ENCODE results near the gene FOSL2. TPM values are rescaled to one million over a fixed set of nuclear protein-coding genes. Genes with fewer than 3 reads are reported as not detected.
A peak's percentile ranks its signal among the peaks of the same experiment; 100 is the strongest.

Gene FOSL2
- total RNA-seq, 1 experiment from 2014 or later, result 44.8 TPM

DNA sequence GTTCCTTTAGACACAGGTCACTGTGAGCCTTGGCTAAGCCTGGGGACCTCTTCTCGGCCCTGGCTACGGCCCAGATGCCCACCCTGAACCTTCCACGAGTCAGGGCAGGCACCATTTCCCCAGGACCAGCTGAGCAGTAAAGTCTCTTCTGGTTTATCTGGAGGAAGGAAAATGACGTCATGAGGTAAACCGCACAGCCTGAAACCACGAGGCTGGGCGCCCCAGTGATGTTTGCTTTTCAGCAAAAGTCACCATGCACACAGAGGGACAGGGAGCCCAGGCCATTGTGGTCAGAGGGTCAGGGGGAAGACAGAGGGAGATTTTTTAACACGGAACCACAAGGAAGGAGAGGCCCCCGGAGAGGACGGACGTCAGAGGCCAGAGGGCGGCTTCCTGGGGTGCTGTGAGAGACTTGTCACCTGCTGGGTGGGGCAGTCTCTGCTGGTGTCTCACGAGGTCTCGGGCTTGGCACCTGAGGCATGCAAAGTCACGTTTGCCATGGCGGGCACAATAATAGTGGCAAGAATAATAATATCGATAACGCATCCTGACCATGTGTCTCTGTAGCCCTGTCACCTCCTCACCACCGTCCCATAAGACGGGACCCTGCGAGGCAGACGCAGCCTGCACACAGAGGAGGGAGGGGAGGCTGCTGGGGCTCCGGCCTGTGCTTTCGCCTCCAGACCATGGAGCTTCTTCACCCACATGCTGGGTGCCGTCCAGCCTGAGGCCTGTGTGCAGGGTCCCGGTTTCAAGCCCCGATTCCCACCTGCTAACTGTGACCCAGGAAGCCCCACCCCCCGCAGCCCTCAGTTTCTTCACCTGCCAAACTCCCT is 33.2 kb upstream of the FOSL2 start:
- no peak for DNase-seq (ENCODE audit: low read depth, low spot score)
- Histone ChIP-seq H3K27ac (ENCODE audit: low read depth, low read length) (no peak overlapping the region), H3K27me3 (ENCODE audit: insufficient read depth, low read length) (no peaks in the 10 kb centered on the region), H3K9ac (ENCODE audit: low read length) (no peak overlapping the region), H3K9me2 (ENCODE audit: insufficient read depth) (no peaks in the 10 kb centered on the region), H4K20me1 (ENCODE audit: insufficient read depth) (no peaks in the 10 kb centered on the region), H3K79me2 (ENCODE audit: insufficient read depth, low read length) (no peaks in the 10 kb centered on the region), H3K4me2 (ENCODE audit: low read length) (peak overlapping the region; percentile 30; the same call in 1 of the 2 replicates), H2AFZ (ENCODE audit: low read depth, low read length, poor library complexity, severe bottlenecking) (no peak overlapping the region), H3K36me3 (ENCODE audit: control insufficient read depth in 1 of 2, insufficient read depth in 2 of 2, low read length in 2 of 2) (no peaks in the 10 kb centered on the region), H3K4me3 (replicated peaks in 1 of 2; ENCODE audit: low read depth in 1 of 2, low read length in 2 of 2) (no peak overlapping the region), H3K9me3 (ENCODE audit: control insufficient read depth in 1 of 2, insufficient read depth in 1 of 2, low read depth in 1 of 2, low read length in 2 of 2) (no peaks in the 10 kb centered on the region), H3K4me1 (ENCODE audit: control insufficient read depth in 1 of 2, insufficient read depth in 2 of 2, low read length in 2 of 2) (peaks cover 7 to 52% of the 10 kb centered on the region in 2 experiments; a peak in 3 of 4 replicates)
- intact Hi-C loops (cut with micrococcal nuclease), result no loop called here
- ChIA-PET POLR2A (no interaction called here), CTCF (no interaction called here), RAD21 (ENCODE audit: low non-redundant PET in 1 of 2, low total read pairs in 2 of 2, uncharacterized antibody in 2 of 2, unreplicated experiment in 2 of 2) (no interaction called here)
- no TSS peak for BruUV-seq (replicated peaks)
- ATAC-seq, result peak; percentile 43
- TF ChIP-seq FOSL1 (IDR thresholded peaks at IDR 0.05; ENCODE audit: low read depth) (no peak), ZFX (IDR thresholded peaks at IDR 0.05) (no peak), TCF7L2 (IDR thresholded peaks at IDR 0.05; ENCODE audit: borderline replicate concordance, extremely low read depth, insufficient read depth, insufficient read length) (no peak), POLR2A (IDR thresholded peaks at IDR 0.05; ENCODE audit: borderline replicate concordance, extremely low read depth, insufficient read depth, insufficient read length) (no peak), POLR2AphosphoS5 (IDR thresholded peaks at IDR 0.05; ENCODE audit: low read depth, low read length) (no peak), JUND (IDR thresholded peaks at IDR 0.05) (no peak), EZH2 (IDR thresholded peaks at IDR 0.05) (no peak), CEBPB (IDR thresholded peaks at IDR 0.05; ENCODE audit: low read depth) (no peak), EGR1 (IDR thresholded peaks at IDR 0.05; ENCODE audit: low read depth) (no peak), ZNF274 (IDR thresholded peaks at IDR 0.05; ENCODE audit: low read depth, low read length) (no peak), SRF (IDR thresholded peaks at IDR 0.05; ENCODE audit: low read depth) (no peak), SP1 (IDR thresholded peaks at IDR 0.05; ENCODE audit: low read depth) (no peak), SIN3A (IDR thresholded peaks at IDR 0.05; ENCODE audit: low read depth) (no peak), YY1 (IDR thresholded peaks at IDR 0.05; ENCODE audit: extremely low read depth, insufficient replicate concordance, low read depth, low read length) (no peak)
- TF ChIP-seq, protein P1, sequence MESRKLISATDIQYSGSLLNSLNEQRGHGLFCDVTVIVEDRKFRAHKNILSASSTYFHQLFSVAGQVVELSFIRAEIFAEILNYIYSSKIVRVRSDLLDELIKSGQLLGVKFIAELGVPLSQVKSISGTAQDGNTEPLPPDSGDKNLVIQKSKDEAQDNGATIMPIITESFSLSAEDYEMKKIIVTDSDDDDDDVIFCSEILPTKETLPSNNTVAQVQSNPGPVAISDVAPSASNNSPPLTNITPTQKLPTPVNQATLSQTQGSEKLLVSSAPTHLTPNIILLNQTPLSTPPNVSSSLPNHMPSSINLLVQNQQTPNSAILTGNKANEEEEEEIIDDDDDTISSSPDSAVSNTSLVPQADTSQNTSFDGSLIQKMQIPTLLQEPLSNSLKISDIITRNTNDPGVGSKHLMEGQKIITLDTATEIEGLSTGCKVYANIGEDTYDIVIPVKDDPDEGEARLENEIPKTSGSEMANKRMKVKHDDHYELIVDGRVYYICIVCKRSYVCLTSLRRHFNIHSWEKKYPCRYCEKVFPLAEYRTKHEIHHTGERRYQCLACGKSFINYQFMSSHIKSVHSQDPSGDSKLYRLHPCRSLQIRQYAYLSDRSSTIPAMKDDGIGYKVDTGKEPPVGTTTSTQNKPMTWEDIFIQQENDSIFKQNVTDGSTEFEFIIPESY (IDR thresholded peaks at IDR 0.05; ENCODE audit: extremely low read depth, insufficient replicate concordance, low read length), result no peak
- TF ChIP-seq, protein P2, sequence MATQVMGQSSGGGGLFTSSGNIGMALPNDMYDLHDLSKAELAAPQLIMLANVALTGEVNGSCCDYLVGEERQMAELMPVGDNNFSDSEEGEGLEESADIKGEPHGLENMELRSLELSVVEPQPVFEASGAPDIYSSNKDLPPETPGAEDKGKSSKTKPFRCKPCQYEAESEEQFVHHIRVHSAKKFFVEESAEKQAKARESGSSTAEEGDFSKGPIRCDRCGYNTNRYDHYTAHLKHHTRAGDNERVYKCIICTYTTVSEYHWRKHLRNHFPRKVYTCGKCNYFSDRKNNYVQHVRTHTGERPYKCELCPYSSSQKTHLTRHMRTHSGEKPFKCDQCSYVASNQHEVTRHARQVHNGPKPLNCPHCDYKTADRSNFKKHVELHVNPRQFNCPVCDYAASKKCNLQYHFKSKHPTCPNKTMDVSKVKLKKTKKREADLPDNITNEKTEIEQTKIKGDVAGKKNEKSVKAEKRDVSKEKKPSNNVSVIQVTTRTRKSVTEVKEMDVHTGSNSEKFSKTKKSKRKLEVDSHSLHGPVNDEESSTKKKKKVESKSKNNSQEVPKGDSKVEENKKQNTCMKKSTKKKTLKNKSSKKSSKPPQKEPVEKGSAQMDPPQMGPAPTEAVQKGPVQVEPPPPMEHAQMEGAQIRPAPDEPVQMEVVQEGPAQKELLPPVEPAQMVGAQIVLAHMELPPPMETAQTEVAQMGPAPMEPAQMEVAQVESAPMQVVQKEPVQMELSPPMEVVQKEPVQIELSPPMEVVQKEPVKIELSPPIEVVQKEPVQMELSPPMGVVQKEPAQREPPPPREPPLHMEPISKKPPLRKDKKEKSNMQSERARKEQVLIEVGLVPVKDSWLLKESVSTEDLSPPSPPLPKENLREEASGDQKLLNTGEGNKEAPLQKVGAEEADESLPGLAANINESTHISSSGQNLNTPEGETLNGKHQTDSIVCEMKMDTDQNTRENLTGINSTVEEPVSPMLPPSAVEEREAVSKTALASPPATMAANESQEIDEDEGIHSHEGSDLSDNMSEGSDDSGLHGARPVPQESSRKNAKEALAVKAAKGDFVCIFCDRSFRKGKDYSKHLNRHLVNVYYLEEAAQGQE (IDR thresholded peaks at IDR 0.05; ENCODE audit: low read depth), result no peak
- TF ChIP-seq, protein P3, sequence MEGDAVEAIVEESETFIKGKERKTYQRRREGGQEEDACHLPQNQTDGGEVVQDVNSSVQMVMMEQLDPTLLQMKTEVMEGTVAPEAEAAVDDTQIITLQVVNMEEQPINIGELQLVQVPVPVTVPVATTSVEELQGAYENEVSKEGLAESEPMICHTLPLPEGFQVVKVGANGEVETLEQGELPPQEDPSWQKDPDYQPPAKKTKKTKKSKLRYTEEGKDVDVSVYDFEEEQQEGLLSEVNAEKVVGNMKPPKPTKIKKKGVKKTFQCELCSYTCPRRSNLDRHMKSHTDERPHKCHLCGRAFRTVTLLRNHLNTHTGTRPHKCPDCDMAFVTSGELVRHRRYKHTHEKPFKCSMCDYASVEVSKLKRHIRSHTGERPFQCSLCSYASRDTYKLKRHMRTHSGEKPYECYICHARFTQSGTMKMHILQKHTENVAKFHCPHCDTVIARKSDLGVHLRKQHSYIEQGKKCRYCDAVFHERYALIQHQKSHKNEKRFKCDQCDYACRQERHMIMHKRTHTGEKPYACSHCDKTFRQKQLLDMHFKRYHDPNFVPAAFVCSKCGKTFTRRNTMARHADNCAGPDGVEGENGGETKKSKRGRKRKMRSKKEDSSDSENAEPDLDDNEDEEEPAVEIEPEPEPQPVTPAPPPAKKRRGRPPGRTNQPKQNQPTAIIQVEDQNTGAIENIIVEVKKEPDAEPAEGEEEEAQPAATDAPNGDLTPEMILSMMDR (IDR thresholded peaks at IDR 0.05 in 2 of 3, conservative IDR thresholded peaks at IDR 0.05 in 1 of 3; ENCODE audit: borderline replicate concordance in 1 of 3, insufficient read depth in 1 of 3, low read depth in 2 of 3, low read length in 2 of 3), result no peak
- TF ChIP-seq, protein P4, sequence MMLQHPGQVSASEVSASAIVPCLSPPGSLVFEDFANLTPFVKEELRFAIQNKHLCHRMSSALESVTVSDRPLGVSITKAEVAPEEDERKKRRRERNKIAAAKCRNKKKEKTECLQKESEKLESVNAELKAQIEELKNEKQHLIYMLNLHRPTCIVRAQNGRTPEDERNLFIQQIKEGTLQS (IDR thresholded peaks at IDR 0.05), result no peak
- TF ChIP-seq, protein P5, sequence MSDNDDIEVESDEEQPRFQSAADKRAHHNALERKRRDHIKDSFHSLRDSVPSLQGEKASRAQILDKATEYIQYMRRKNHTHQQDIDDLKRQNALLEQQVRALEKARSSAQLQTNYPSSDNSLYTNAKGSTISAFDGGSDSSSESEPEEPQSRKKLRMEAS (IDR thresholded peaks at IDR 0.05), result no peak

Data from HCT116 (cell line).